Ovary (tissue), 3 donors: ENCODE data around the gene CUTA.

Source experiments
- CTCF ChIP-seq, 3 donors: fragments of 450-650 bp in 2 of 3; fragments of 200-600 bp in 1 of 3; IDR thresholded peaks; one replicate each; pipeline versions ENCODE4 v1.5.1 to v1.8.0; 2016 to 2022; ENCODE audit warnings: antibody characterized with exemption in 3 of 3, mild to moderate bottlenecking in 1 of 3
- POLR2A ChIP-seq: fragments of 450-650 bp; IDR thresholded peaks from one replicate; pipeline ENCODE4 v1.6.1; 2017; ENCODE audit warnings: antibody characterized with exemption, mild to moderate bottlenecking, moderate library complexity
- donor health status: DM: no; HTN: no; CAD: no.

- TF ChIP-seq CTCF (IDR thresholded peaks at IDR 0.05) (no peak), POLR2A (no peak)
Observed at GRCh38 chr6:33405386-33405940, 12.4 kb downstream of the CUTA start.
